Measurements from ENCODE around the gene IGF2BP1.

IGF2BP1 gene

DNA sequence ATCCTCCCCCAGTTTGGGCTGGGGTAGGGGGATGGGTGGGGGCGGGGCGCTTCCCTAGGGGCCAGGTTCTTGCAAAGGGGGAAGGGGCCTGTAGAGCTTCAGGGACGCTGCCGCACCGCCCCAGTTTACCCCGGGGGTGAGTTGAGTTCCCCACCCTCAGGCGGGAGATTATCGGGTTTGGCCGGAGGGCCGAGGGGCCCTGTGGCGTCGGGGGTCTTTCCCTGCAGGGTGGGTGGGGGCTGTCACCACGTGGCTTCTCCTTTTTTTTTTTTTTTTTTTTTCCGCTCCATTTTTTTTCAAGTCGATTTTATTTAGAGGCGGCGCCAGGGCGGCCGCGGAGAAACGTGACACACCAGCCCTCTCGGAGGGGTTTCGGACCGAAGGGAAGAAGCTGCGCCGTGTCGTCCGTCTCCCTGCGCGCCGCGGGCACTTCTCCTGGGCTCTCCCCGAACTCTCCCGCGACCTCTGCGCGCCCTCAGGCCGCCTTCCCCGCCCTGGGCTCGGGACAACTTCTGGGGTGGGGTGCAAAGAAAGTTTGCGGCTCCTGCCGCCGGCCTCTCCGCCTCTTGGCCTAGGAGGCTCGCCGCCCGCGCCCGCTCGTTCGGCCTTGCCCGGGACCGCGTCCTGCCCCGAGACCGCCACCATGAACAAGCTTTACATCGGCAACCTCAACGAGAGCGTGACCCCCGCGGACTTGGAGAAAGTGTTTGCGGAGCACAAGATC is at the start of gene IGF2BP1:
Gene IGF2BP1, plus strand, starts transcription at position 283 of the 724 bp plus-strand sequence. Its CDS starts 361 bp downstream, at position 644.
- peak; percentile 78 for DNase-seq (ENCODE audit: low read depth, low spot score)

DNA sequence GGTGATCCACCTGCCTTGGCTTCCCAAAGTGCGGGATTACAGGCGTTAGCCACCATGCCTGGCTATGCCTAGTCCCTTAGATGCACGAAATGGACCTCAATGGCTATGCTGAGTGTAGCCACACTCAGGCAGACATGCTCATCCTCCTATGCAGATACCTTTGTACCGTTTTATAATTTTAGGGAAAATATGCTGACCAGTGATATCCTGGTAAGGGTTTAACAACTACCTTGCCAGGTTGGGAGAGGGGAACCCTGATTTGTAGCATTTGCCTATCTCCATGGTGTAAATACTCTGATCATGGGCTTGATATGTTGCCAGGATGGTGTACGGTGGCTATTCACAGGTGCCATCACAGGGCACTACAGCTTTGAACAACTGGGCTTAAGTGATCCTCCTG is 45.6 kb upstream of the IGF2BP1 start:
- no peak for DNase-seq (ENCODE audit: low read depth, low spot score)

DNA sequence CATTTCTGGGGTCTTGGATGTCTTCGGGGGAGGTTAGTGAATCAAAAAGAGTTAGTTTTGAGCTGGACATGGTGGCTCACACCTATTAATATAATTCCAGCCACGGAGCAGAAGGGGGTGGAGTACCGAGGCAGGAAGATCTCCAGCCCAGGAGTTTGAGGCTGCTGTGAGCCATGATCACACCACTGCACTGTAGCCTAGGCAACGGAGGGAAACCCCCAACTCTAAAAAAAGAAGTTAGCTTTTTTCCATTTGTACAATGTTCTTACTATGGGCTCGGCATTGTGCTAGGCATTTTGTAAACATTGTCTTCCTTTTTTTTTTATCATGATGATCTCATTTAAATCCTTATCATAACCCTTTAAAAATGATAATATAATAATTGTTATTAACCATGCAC is 44.3 kb upstream of the IGF2BP1 start:
- DNase-seq (ENCODE audit: low read depth, low spot score) = no peak

DNA sequence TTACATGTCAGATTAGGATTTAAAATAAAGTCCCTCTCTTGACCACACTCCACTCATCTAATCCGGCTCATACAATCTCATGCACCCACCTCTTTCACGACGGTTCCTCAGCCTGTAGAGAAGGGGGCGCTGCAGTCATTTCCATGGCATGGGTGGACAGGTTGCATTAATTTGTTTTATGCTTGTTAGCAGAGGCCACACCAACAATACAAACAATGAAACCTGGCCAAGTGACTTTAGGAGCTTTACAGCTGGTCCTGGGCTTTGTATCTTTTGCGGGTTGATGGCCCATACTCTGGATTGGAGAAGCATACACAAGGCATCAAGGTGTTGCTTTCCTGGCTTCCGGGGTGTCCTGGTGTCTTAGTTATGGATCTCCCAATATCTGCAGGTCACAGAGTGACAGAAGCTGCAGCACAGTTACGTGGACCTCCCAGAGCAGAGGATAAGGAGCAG is 42.9 kb upstream of the IGF2BP1 start:
- DNase-seq (ENCODE audit: low read depth, low spot score) = peak; percentile 62

DNA sequence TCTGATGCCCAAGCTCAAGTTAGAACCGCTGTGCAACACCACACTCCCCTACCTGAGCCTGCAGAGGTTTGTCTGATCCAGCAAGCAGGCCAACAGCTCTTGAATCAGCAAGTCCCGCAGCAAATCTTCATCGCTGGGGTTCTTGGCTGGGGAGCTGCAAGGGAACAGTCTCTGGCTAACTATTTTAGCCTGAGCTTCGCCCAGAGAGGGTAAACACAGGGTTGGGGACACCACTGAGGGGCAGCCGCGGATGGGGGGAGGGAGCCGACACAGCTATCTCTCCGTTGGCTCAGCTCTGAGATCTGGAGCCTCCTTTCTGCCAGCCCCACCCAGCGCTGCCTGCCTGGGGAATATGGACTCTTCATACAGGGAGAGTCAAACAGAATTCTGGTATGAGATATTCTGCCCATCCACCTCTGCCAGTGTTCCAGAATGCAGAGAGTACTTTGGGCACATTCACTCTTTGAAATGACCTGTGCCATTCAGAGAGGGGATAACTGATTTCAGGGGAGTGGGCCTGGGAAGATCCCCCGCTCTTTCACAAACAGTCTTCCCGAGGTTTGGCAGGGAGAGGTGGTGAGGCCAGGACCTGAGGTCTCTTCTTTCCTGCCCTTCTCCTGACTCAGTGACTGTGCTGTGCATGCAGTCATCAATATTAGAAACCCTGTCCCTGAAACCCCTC is 36.2 kb upstream of the IGF2BP1 start:
- no peak for DNase-seq (ENCODE audit: low read depth, low spot score)

DNA sequence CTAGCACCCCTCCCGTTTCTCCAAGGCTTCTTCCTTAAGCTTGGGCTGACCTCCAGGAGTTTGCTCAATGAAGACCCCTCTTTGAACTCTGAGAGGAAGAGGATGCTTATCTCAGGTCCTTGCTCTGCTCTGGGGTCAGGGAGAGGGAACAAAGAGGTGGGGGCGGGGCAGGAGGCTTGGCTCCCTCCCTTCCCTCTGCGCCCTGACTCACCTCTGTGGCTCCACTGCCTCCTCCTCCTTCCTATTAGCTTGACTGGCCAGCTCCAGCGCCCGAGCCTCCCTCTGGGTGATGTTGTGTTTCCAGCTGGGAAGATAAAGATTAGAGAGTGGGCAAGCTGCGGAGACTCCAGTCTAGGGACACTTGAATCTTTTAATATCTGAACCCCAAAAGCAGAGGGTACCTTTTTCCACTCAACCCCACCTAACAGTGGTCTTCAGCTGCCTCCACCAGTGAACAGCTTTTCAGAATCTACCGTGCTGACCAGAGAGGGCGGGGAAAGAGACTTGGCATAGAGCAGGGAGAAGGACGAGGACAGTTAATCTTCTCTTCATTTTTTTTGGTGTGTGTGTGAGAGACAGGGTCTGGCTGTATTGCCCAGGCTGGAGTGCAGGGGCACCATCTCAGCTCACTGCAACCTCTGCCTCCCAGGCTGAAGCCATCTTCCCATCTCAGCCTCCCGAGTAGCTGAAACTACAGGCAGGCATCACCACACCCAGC is 35.5 kb upstream of the IGF2BP1 start:
- peak; percentile 81 for DNase-seq (ENCODE audit: low read depth, low spot score)

DNA sequence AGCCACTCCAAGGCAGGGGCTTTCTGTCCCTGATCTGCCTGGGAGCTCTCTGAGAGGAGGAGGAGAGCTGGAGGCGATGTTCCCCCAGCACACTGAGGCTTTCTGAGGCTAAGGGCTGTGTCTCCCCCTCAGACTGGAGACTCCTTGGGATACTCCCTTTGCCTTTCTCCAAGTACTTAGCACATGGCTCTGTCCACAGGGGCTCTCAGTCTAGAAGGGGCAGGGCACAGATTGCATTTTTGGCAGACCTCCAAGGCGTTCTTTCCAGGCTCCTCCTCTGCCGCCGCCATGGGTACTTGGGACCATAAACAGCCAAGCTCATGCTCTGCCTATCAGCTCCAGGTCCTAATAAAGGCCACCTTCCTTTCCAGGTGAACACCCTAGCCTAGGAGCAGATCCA is 27.0 kb upstream of the IGF2BP1 start:
- no peak for DNase-seq (ENCODE audit: low read depth, low spot score)

GRCh38 chr17:48970865-48971687 is 26.1 kb upstream of the IGF2BP1 start:
- DNase-seq (ENCODE audit: low read depth, low spot score) = no peak

GRCh38 chr17:48972749-48973097 is 24.5 kb upstream of the IGF2BP1 start:
- no peak for DNase-seq (ENCODE audit: low read depth, low spot score)

DNA sequence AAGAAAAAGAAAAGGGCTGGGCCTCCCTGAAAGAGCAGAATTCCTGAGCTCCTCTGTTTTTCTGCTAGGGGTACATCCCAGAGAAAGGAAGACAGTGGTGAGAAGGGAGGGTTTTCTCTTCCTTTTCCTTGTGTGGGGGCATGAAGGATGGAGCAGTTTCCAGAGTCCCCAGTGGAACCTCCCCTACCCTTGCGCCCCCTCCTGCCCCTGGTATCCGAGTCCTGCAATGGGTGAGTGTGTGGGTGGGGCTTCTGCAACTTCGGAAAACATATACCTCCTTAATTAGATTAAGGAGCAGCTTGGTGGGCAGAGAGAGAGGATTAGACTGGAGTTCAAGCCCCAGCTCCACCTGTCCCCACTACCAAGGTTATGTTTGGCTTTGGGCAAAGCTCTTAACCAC is 23.4 kb upstream of the IGF2BP1 start:
- DNase-seq (ENCODE audit: low read depth, low spot score) = no peak

DNA sequence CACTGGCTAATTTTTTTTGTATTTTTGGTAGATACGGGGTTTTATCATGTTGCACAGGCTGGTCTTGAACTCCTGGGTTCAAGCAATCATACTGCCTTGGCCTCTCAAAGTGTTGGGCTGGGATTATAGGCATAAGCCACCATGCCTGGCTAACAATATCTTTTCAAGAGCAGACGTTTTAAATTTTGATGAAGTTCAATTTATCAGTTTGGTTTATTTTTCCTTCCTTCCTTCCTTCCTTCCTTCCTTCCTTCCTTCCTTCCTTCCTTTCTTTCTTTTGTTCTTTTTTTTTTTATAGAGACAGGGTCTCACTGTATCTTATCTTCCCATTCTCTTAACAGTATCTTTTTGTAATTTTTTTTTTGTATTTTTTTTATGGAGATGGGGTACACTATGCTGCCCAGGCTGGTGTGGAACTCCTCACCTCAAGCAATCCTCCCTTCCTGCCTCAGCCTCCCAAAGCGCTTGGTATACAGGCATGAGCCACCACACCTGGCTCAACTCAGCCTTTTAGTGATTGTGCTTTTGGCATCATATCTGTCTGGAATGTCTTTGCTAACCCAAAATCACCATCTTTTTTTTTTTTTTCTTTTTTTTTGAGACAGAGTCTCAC is 15.2 kb upstream of the IGF2BP1 start:
- no peak for DNase-seq (ENCODE audit: low read depth, low spot score)

GRCh38 chr17:48985436-48986245 is 11.5 kb upstream of the IGF2BP1 start:
- no peak for DNase-seq (ENCODE audit: low read depth, low spot score)

DNA sequence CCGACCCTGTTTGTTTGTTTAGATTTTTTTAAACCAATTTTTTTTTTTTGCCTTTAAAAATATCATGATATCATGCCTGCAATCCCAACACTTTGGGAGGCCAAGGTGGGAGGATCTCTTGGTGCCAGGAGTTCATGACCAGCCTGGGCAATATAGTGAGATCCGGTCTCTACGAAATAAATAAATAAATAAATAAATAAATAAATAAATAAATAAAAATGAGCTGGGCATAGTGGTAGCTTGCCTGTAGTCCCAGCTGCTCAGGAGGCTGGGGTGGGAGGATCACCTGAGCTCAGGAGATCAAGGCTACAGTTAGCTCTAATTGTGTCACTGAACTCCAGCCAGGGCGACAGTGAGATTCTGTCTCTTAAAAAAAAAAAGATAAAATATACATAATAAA is 8.1 kb upstream of the IGF2BP1 start:
- DNase-seq (ENCODE audit: low read depth, low spot score) = no peak

- DNase-seq (ENCODE audit: low read depth, low spot score) = no peak
Observed at GRCh38 chr17:48990882-48991357, 6.3 kb upstream of the IGF2BP1 start.

GRCh38 chr17:48992444-48992843 is 4.7 kb upstream of the IGF2BP1 start:
- DNase-seq (ENCODE audit: low read depth, low spot score) = no peak

DNA sequence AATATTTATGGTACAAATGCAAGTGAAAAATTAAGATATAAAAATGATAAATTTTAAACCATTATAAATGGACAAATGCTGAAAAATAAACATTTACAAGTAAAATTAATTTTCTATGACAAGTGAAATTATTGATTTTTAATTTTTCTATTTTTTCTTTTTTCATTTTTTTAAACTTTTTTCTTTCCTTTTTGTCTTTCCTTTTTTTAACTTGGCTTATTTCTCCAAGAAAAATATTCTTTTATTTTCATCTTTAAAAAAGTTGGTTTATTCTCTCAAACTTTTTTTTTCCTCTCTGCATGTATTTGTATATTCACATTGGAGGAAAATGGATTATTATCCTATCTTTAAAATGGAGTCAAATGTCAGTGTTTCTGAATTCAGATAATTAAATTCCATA is 3.9 kb upstream of the IGF2BP1 start:
- no peak for DNase-seq (ENCODE audit: low read depth, low spot score)

GRCh38 chr17:48993951-48994350 is 3.2 kb upstream of the IGF2BP1 start:
- DNase-seq (ENCODE audit: low read depth, low spot score) = no peak

GRCh38 chr17:48994549-48995303 is 2.5 kb upstream of the IGF2BP1 start:
- no peak for DNase-seq (ENCODE audit: low read depth, low spot score)

- peak; percentile 44 for DNase-seq (ENCODE audit: low read depth, low spot score)
Observed at GRCh38 chr17:48995304-48995973, 1.7 kb upstream of the IGF2BP1 start.

Data from astrocyte of the hippocampus (primary cell).